ENCODE results near the gene PJVK. TPM values are rescaled to one million over a fixed set of nuclear protein-coding genes. Genes with fewer than 3 reads are reported as not detected.

The PJVK gene
- total and polyA plus RNA-seq, 10 of the 15 experiments (the other 5 are each of a cell fraction or from before 2014, with no cell fraction given), result 1.8 to 6.8 (median 3.2) TPM

DNA sequence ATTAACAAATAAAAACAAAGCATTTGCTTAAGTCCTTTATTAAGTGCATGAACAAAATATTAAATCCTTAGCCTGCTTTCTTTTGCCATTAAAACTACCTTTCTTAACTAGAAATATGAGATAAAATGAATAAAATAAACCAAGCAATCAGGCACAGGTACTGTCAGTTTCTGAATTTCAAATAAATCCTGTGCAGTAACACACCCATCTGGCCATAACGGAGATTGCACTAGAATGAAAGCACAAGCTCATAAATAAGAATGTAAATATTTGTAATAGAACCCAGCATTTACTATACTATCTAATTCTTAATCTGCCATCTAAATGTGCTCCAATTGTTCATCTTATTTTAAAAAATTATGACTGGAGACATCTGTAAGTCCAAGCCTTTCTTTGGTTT is 32.1 kb upstream of the PJVK start:
- intact Hi-C loops (cut with micrococcal nuclease; ENCODE audit: unreplicated experiment) (no loop called here), in situ Hi-C loops (cut with MboI) (loop anchor here (5.0 kb wide), 2 partner anchors 112 to 307 kb away; partner anchors contain the start of gene RBM45)
- Histone ChIP-seq H3K36me3 (ENCODE audit: control insufficient read depth in 2 of 2, insufficient read depth in 2 of 2, low read length in 1 of 2) (no peaks in the 10 kb centered on the region; a peak in 1 of 4 replicates), H3K9me3 (replicated peaks; ENCODE audit: control insufficient read depth, insufficient read depth, low read length) (no peaks in the 10 kb centered on the region; the same call in 2 of the 3 replicates), H3K27me3 (replicated peaks in 1 of 2; ENCODE audit: control insufficient read depth in 2 of 2, insufficient read depth in 2 of 2, low read length in 1 of 2) (no peaks in the 10 kb centered on the region), H2AFZ (ENCODE audit: control insufficient read depth, low read depth, low read length) (no peak overlapping the region), H4K20me1 (ENCODE audit: control insufficient read depth, insufficient read depth) (no peaks in the 10 kb centered on the region), H3K9ac (ENCODE audit: control insufficient read depth, insufficient read depth, low read length) (no peak overlapping the region), H3K4me3 (no peak overlapping the region), H3K27ac (ENCODE audit: control insufficient read depth, insufficient read depth) (no peak overlapping the region), H3K4me1 (ENCODE audit: control insufficient read depth, insufficient read depth, low read length) (peaks cover 6% of the 10 kb centered on the region; the same call in 1 of the 2 replicates), H3K79me2 (ENCODE audit: control insufficient read depth, insufficient read depth, low read length) (peaks cover 27% of the 10 kb centered on the region), H3K4me2 (ENCODE audit: control insufficient read depth, insufficient read depth) (no peak overlapping the region)
- ChIA-PET CTCF (interaction anchor here (0.6 to 12.4 kb wide), 35 partner anchors 9 to 1344 kb away, joined by 3 to 702 read pairs (median 4); partner anchors contain the start of genes PJVK, PRKRA and RBM45), SMC1A (ENCODE audit: uncharacterized antibody, unreplicated experiment) (interaction anchor here (0.7 to 10.6 kb wide), 29 partner anchors 10 to 830 kb away, joined by 3 to 454 read pairs (median 4); partner anchors contain the start of genes PJVK, PRKRA and RBM45), RAD21 (ENCODE audit: unreplicated experiment) (interaction anchor here (0.8 to 8.3 kb wide), 24 partner anchors 9 to 308 kb away, joined by 3 to 162 read pairs (median 5); partner anchors contain the start of genes PJVK, PRKRA and RBM45), POLR2A (interaction anchor here (1.7 to 3.1 kb wide), 4 partner anchors 15 to 307 kb away, joined by 5 to 21 read pairs (median 10); partner anchors contain the start of genes PJVK, PRKRA and RBM45)
- no peak for FAIRE-seq
- ATAC-seq, result peak; percentile 32; the same call in 2 of the 3 replicates
- TF ChIP-seq, protein P1, sequence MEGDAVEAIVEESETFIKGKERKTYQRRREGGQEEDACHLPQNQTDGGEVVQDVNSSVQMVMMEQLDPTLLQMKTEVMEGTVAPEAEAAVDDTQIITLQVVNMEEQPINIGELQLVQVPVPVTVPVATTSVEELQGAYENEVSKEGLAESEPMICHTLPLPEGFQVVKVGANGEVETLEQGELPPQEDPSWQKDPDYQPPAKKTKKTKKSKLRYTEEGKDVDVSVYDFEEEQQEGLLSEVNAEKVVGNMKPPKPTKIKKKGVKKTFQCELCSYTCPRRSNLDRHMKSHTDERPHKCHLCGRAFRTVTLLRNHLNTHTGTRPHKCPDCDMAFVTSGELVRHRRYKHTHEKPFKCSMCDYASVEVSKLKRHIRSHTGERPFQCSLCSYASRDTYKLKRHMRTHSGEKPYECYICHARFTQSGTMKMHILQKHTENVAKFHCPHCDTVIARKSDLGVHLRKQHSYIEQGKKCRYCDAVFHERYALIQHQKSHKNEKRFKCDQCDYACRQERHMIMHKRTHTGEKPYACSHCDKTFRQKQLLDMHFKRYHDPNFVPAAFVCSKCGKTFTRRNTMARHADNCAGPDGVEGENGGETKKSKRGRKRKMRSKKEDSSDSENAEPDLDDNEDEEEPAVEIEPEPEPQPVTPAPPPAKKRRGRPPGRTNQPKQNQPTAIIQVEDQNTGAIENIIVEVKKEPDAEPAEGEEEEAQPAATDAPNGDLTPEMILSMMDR (IDR thresholded peaks at IDR 0.05 in 2 of 3, conservative IDR thresholded peaks at IDR 0.05 in 1 of 3; ENCODE audit: control insufficient read depth in 2 of 3, extremely low read depth in 1 of 3, insufficient read depth in 1 of 3, low read depth in 3 of 3, low read length in 3 of 3), result peak; percentile 31 to 61 (median 31); a peak in 4 of 6 replicates
- TF ChIP-seq RAD21 (IDR thresholded peaks at IDR 0.05; ENCODE audit: insufficient read depth, low read depth, low read length), result peak; percentile 70
- TF ChIP-seq STAT3 (IDR thresholded peaks at IDR 0.05; ENCODE audit: low read depth, low read length), result no peak
- peak; percentile 37; the same call in 1 of the 2 replicates for TF ChIP-seq SMC3 (IDR thresholded peaks at IDR 0.05; ENCODE audit: borderline replicate concordance, low read length)
- TF ChIP-seq, protein P2, sequence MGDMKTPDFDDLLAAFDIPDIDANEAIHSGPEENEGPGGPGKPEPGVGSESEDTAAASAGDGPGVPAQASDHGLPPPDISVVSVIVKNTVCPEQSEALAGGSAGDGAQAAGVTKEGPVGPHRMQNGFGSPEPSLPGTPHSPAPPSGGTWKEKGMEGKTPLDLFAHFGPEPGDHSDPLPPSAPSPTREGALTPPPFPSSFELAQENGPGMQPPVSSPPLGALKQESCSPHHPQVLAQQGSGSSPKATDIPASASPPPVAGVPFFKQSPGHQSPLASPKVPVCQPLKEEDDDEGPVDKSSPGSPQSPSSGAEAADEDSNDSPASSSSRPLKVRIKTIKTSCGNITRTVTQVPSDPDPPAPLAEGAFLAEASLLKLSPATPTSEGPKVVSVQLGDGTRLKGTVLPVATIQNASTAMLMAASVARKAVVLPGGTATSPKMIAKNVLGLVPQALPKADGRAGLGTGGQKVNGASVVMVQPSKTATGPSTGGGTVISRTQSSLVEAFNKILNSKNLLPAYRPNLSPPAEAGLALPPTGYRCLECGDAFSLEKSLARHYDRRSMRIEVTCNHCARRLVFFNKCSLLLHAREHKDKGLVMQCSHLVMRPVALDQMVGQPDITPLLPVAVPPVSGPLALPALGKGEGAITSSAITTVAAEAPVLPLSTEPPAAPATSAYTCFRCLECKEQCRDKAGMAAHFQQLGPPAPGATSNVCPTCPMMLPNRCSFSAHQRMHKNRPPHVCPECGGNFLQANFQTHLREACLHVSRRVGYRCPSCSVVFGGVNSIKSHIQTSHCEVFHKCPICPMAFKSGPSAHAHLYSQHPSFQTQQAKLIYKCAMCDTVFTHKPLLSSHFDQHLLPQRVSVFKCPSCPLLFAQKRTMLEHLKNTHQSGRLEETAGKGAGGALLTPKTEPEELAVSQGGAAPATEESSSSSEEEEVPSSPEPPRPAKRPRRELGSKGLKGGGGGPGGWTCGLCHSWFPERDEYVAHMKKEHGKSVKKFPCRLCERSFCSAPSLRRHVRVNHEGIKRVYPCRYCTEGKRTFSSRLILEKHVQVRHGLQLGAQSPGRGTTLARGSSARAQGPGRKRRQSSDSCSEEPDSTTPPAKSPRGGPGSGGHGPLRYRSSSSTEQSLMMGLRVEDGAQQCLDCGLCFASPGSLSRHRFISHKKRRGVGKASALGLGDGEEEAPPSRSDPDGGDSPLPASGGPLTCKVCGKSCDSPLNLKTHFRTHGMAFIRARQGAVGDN (IDR thresholded peaks at IDR 0.05), result no peak
- no TSS peak for BruUV-seq (replicated peaks)
- WGBS (ENCODE audit: insufficient coverage, insufficient replicate concordance, low lambda C conversion rate, missing lambda C conversion rate), result 62% methylated on average over 1 of the region's 1 CpG
- DNase-seq (ENCODE audit: low read depth, low spot score), result no peak
